Liver (tissue), 9 donors: ENCODE results near the gene SLC25A52. TPM values are rescaled to one million over a fixed set of nuclear protein-coding genes. Genes with fewer than 3 reads are reported as not detected.
A peak's percentile ranks its signal among the peaks of the same experiment; 100 is the strongest.
"Not testable (repeated sequence)": the region's sequence is repeated elsewhere in the genome, so short reads cannot be mapped to it uniquely, and the experiment has no call there.

Experiments used
- DNase-seq: peaks from one replicate; pipeline ENCODE4 v3.0.0-alpha.2; 2017; ENCODE audit warnings: low spot score
- H3K27ac ChIP-seq, 2 donors: one replicate each; pipeline ENCODE4 v1.7.0; 2013; ENCODE audit warnings: inconsistent platforms in 2 of 2, low read length in 2 of 2, control low read depth in 1 of 2, low read depth in 1 of 2, mild to moderate bottlenecking in 1 of 2
- H3K27me3 ChIP-seq, 4 donors: one replicate each; pipeline versions ENCODE4 v1.6.1 to v1.7.0; 2013; ENCODE audit warnings: low read length in 3 of 4, inconsistent platforms in 1 of 4, mild to moderate bottlenecking in 1 of 4, moderate library complexity in 1 of 4; ENCODE audit not compliant: control insufficient read depth in 4 of 4, insufficient read depth in 4 of 4
- H3K36me3 ChIP-seq, 4 donors: one replicate each; pipeline versions ENCODE4 v1.6.1 to v1.7.0; 2013; ENCODE audit warnings: low read length in 3 of 4, mild to moderate bottlenecking in 3 of 4, low read depth in 1 of 4, moderate library complexity in 1 of 4; ENCODE audit not compliant: control insufficient read depth in 4 of 4, insufficient read depth in 3 of 4
- H3K4me1 ChIP-seq, 4 donors: one replicate each; pipeline versions ENCODE4 v1.6.1 to v1.7.0; 2013; ENCODE audit warnings: low read length in 3 of 4, mild to moderate bottlenecking in 3 of 4, moderate library complexity in 1 of 4; ENCODE audit not compliant: control insufficient read depth in 4 of 4, insufficient read depth in 4 of 4
- H3K4me3 ChIP-seq, 3 donors: one replicate each; pipeline versions ENCODE4 v1.6.1 to v1.7.0; 2013; ENCODE audit warnings: low read length in 3 of 3, control low read depth in 1 of 3, low read depth in 1 of 3, mild to moderate bottlenecking in 1 of 3
- H3K9ac ChIP-seq, 2 donors: one replicate each; pipeline ENCODE4 v1.7.0; 2013; ENCODE audit warnings: low read length in 2 of 2, mild to moderate bottlenecking in 2 of 2, moderate library complexity in 2 of 2, control low read depth in 1 of 2, low read depth in 1 of 2
- H3K9me3 ChIP-seq, 4 donors: one replicate each; pipeline versions ENCODE4 v1.6.1 to v1.7.0; 2013; ENCODE audit warnings: low read length in 3 of 4; ENCODE audit not compliant: control insufficient read depth in 4 of 4
- EGR1 ChIP-seq, 2 donors: IDR thresholded peaks; 2 replicates each; pipeline ENCODE4 v1.6.1; 2016 to 2018; ENCODE audit warnings: antibody characterized with exemption in 2 of 2, low read depth in 2 of 2
- FOXA1 ChIP-seq: IDR thresholded peaks from 2 replicates; pipeline ENCODE4 v1.6.1; 2016; ENCODE audit warnings: antibody characterized with exemption
- FOXA2 ChIP-seq: IDR thresholded peaks from 2 replicates; pipeline ENCODE4 v1.6.1; 2016; ENCODE audit warnings: antibody characterized with exemption
- HNF4A ChIP-seq, 2 donors: conservative IDR thresholded peaks; 2 replicates each; pipeline ENCODE4 v1.6.1; 2016; ENCODE audit warnings: antibody characterized with exemption in 2 of 2, mild to moderate bottlenecking in 2 of 2
- HNF4G ChIP-seq: IDR thresholded peaks from 2 replicates; pipeline ENCODE4 v1.6.1; 2016; ENCODE audit warnings: antibody characterized with exemption
- NR2F2 ChIP-seq: IDR thresholded peaks from 2 replicates; pipeline ENCODE4 v1.6.1; 2016; ENCODE audit warnings: antibody characterized with exemption
- RAD21 ChIP-seq, 2 donors: IDR thresholded peaks; 2 replicates each; pipeline ENCODE4 v1.6.1; 2016; ENCODE audit warnings: antibody characterized with exemption in 2 of 2, mild to moderate bottlenecking in 2 of 2
- RXRA ChIP-seq, 2 donors: IDR thresholded peaks; 2 replicates each; pipeline ENCODE4 v1.6.1; 2017 to 2018; ENCODE audit warnings: antibody characterized with exemption in 2 of 2, mild to moderate bottlenecking in 1 of 2
- SP1 ChIP-seq: IDR thresholded peaks from 2 replicates; pipeline ENCODE4 v1.6.1; 2018; ENCODE audit warnings: antibody characterized with exemption, mild to moderate bottlenecking
- TAF1 ChIP-seq: conservative IDR thresholded peaks from 2 replicates; pipeline ENCODE4 v1.6.1; 2016; ENCODE audit warnings: antibody characterized with exemption, mild to moderate bottlenecking
- YY1 ChIP-seq: IDR thresholded peaks from 2 replicates; pipeline ENCODE4 v1.6.1; 2016; ENCODE audit warnings: antibody characterized with exemption, mild to moderate bottlenecking
- WGBS: extraction: QIAGEN DNeasy Blood & Tissue Kit; methylation state at CpG from one replicate; pipeline ENCODE4 v1.1.7; 2013; 5-methylcytosine and 5-hydroxymethylcytosine counted together
- polyA plus RNA-seq, 2 donors: library from polyadenylated mRNA; stranded (reverse) in 1 of 2; unstranded in 1 of 2; fragments of 200-250 nt in 1 of 2; fragments of >200 nt in 1 of 2; fragmentation: Nextera tagmentation in 1 of 2; extraction: Ambion mirVana in 1 of 2; gene quantifications; one replicate each; pipeline versions ENCODE4 v1.2.1 to v1.2.3, GENCODE V29; 2013 to 2015
- total RNA-seq, 2 donors: library from RNA; depleted of rRNA; stranded (reverse); fragments of >200 nt; gene quantifications; one replicate each; pipeline ENCODE4 v1.2.3, GENCODE V29; 2014
- TF ChIP-seq, protein P1 (sequence below): fragments of 150-350 bp; IDR thresholded peaks from 2 replicates; pipeline ENCODE4 v1.5.1; 2017; ENCODE audit warnings: improper control_type of control experiment, low read depth, low read length; ENCODE audit not compliant: missing input control
- TF ChIP-seq, protein P2 (sequence below): IDR thresholded peaks from 2 replicates; pipeline ENCODE4 v1.6.1; 2016; ENCODE audit warnings: antibody characterized with exemption, mild to moderate bottlenecking
- donor health status: healthy.
- donor health status: healthy.
- donor health status: healthy.
- donor health status: healthy.
- donor health status: healthy.

Gene SLC25A52
- total and polyA plus RNA-seq, 4 donors = 0.14 to 0.17 TPM; not detected in 2

DNA sequence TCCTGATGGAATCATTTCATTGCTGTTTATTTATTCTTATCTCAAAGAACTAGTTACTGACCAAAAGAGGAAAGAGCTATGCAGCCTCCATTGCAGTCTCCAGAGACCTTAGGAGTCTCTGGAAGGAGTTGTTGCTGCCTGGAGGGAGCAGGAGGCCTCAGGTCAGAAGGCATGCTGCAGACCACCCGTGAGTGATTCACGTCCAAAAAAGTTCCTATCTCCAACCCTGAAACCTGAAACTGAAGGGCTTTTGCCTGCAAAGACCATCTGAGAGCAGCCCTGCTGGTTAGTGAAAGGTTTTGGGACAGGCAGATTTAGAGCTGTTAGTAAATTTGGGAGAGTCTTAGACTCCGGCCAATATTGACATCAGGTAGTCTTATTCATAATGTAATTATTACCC, 29.1 kb downstream of the SLC25A52 start (continued):
- TF ChIP-seq HNF4A (conservative IDR thresholded peaks at IDR 0.05) (no peak), RAD21 (IDR thresholded peaks at IDR 0.05) (no peak), TAF1 (no peak), EGR1 (IDR thresholded peaks at IDR 0.05; ENCODE audit: low read depth in 2 of 2) (no peak), FOXA2 (no peak)

DNA sequence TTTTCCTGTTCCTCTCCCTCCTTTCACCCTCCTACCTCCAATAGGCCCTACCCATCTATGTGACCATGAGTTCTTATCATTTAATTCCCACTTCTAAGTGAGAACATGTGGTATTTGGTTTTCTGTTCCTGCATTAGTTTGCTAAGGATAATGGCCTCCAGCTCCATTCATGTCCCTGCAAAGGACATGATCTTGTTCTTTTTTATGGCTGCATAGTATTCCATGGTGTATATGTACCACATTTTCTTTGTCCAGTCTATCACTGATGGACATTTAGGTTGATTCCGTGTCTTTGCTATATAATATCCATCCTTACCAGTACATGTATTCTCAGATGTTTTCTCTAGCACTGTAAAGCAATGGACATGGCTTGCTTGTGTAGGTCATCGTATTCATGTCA, 31.5 kb downstream of the SLC25A52 start:
- not testable (repeated sequence) for H3K4me3 ChIP-seq, DNase-seq, H3K4me1 ChIP-seq, H3K27ac ChIP-seq, H3K27me3 ChIP-seq, H3K9me3 ChIP-seq, H3K36me3 ChIP-seq, H3K9ac ChIP-seq
- WGBS = 92% methylated on average over 2 of the region's 2 CpGs

DNA sequence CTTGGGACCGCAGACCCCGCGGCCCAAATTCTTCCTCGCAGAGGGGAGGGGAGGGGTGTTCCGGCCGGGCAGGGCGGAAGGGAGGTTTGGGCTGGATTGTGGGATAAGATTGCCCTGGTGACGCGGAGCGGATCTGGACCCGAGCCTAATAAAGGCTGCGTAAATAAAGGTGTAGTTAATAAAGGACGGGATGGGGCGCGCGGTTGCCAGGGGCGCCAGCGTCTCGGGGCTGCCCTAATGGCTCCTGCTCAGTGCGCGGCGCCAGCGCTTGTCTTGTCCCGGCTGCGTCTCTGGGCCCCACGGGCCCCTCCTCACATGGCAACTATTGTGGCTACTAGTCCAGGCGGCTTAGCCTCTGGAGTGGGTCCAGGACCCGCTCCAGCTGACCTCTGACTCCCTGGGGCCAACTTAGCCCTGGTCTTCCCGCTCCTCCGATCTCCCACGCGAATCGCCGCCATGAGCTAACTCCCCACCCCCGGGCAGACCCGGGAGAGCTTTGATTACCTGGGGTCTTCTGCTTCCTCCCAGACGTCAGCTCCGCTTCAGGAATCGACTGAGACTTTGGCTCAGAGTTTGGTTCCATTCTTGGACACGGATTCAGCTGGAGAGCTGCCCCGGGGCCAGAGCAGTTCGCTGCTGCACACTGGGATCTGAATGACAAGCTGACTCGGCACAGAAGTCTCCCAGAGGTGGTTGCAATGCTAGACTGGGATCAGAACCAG, 36.5 kb downstream of the SLC25A52 start:
- peaks cover 0 to under 1% (median 0%) of the 10 kb centered on the region in 4 donors for H3K9me3 ChIP-seq
- H3K9ac ChIP-seq = peak overlapping the region; percentile 86 to 94
- H3K27ac ChIP-seq = peak overlapping the region; percentile 73 to 91
- 9% methylated on average over 43 of the region's 43 CpGs for WGBS
- peaks cover 0 to 20% (median 3%) of the 10 kb centered on the region in 4 donors for H3K4me1 ChIP-seq
- no peaks in the 10 kb centered on the region for H3K27me3 ChIP-seq
- DNase-seq = no peak
- peak overlapping the region; percentile 57 to 81 (median 78) for H3K4me3 ChIP-seq
- H3K36me3 ChIP-seq = no peaks in the 10 kb centered on the region
- TF ChIP-seq FOXA1 (no peak), SP1 (peak; percentile 10), YY1 (peak; percentile 88), TAF1 (peak; percentile 33), FOXA2 (no peak), HNF4G (no peak), RXRA (IDR thresholded peaks at IDR 0.05) (peak in 1 of 2 donors; percentile 43), HNF4A (conservative IDR thresholded peaks at IDR 0.05) (peak in 1 of 2 donors; percentile 37), NR2F2 (peak; percentile 56)
- TF ChIP-seq, protein P1, sequence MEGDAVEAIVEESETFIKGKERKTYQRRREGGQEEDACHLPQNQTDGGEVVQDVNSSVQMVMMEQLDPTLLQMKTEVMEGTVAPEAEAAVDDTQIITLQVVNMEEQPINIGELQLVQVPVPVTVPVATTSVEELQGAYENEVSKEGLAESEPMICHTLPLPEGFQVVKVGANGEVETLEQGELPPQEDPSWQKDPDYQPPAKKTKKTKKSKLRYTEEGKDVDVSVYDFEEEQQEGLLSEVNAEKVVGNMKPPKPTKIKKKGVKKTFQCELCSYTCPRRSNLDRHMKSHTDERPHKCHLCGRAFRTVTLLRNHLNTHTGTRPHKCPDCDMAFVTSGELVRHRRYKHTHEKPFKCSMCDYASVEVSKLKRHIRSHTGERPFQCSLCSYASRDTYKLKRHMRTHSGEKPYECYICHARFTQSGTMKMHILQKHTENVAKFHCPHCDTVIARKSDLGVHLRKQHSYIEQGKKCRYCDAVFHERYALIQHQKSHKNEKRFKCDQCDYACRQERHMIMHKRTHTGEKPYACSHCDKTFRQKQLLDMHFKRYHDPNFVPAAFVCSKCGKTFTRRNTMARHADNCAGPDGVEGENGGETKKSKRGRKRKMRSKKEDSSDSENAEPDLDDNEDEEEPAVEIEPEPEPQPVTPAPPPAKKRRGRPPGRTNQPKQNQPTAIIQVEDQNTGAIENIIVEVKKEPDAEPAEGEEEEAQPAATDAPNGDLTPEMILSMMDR = no peak
- TF ChIP-seq, protein P2, sequence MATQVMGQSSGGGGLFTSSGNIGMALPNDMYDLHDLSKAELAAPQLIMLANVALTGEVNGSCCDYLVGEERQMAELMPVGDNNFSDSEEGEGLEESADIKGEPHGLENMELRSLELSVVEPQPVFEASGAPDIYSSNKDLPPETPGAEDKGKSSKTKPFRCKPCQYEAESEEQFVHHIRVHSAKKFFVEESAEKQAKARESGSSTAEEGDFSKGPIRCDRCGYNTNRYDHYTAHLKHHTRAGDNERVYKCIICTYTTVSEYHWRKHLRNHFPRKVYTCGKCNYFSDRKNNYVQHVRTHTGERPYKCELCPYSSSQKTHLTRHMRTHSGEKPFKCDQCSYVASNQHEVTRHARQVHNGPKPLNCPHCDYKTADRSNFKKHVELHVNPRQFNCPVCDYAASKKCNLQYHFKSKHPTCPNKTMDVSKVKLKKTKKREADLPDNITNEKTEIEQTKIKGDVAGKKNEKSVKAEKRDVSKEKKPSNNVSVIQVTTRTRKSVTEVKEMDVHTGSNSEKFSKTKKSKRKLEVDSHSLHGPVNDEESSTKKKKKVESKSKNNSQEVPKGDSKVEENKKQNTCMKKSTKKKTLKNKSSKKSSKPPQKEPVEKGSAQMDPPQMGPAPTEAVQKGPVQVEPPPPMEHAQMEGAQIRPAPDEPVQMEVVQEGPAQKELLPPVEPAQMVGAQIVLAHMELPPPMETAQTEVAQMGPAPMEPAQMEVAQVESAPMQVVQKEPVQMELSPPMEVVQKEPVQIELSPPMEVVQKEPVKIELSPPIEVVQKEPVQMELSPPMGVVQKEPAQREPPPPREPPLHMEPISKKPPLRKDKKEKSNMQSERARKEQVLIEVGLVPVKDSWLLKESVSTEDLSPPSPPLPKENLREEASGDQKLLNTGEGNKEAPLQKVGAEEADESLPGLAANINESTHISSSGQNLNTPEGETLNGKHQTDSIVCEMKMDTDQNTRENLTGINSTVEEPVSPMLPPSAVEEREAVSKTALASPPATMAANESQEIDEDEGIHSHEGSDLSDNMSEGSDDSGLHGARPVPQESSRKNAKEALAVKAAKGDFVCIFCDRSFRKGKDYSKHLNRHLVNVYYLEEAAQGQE = peak; percentile 45
